ENCODE results near the gene NAA60.

DNA sequence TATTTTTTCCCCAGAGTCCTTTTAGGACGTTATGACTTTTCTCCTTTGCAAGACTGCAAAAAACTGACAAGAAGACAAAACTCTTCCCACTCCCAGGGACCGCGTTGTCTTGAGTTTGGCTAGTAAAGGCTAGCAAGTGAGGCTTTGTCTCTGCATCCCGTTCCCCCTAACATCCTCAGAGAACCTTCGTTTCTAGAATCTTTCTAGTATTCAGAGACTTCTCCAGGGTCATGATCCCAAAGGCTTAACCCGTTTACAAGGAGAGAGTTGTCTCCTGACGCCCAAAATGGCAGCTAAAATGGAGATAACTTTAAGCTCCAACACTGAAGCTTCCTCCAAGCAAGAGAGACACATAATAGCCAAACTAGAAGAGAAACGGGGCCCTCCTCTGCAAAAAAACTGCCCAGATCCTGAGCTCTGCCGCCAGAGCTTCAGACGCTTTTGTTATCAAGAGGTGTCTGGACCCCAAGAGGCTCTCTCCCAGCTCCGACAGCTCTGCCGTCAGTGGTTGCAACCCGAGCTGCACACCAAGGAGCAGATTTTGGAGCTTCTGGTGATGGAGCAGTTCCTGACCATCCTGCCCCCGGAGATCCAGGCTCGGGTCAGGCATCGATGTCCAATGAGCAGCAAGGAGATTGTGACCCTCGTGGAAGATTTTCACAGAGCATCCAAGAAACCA is 41.6 kb upstream of the NAA60 start:
- TF ChIP-seq REST (IDR thresholded peaks at IDR 0.05; ENCODE audit: insufficient read depth in 1 of 2, low read depth in 2 of 2, low read length in 2 of 2) (no peak), TAF1 (IDR thresholded peaks at IDR 0.05; ENCODE audit: borderline replicate concordance, insufficient read depth, low read length) (no peak), POLR2AphosphoS5 (IDR thresholded peaks at IDR 0.05; ENCODE audit: low read depth, low read length) (no peak), FOXP2 (optimal IDR thresholded peaks at IDR 0.05; ENCODE audit: borderline replicate concordance, extremely low read depth, extremely low read length, insufficient read depth) (no peak)

All from PFSK-1 (cell line).